Measurements from ENCODE around the gene ATP6V0A1.
A peak's percentile ranks its signal among the peaks of the same experiment; 100 is the strongest.
"Not testable (repeated sequence)": the region's sequence is repeated elsewhere in the genome, so short reads cannot be mapped to it uniquely, and the experiment has no call there.

The ATP6V0A1 gene

DNA sequence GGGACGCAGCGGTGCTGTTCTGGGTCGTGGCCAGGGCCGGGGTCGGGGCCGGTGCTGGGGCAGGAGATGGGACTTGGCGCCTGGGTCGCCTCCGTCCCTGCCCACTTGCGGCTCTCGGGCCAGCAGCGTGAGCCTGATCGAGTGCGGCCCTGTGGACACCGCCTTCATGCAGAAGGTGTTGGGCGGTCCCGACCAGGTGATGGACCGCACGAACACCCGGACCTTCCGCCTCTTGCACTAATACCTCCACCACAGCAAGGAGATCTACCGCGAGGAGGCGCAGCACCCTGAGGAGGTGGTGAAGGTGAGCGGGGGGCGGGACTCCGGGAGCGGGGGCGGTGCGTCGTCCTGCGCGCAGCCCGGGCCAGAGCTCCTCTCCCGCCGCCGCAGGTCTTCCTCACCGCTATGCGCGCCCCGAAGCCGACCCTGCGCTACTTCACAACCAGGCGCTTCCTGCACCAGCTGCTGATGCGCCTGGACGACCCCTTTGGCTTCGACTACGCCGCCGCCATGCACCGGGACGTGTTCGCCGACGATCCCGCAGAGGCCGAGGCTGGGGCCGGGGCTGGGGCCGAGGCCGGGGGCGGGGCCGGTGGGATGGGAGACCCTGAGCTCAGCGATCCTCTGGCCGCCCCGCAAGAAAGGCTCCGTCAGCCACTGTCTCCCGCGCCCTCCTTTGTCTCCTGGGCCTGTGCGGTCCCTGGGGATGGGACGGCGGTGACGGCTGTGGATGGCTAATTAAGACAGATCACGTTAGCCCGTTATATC lies 89.6 kb downstream of the ATP6V0A1 start:
- DNase-seq (ENCODE audit: low read depth, low spot score) = no peak
- no peaks in the 10 kb centered on the region for H3K9me3 ChIP-seq (ENCODE audit: control insufficient read depth, insufficient read depth, low read length)
- no peaks in the 10 kb centered on the region for H3K27me3 ChIP-seq (ENCODE audit: control insufficient read depth, insufficient read depth, low read length)
- peak overlapping the region; percentile 50; the same call in 1 of the 2 replicates for H3K4me3 ChIP-seq (ENCODE audit: low read length)
- H3K36me3 ChIP-seq (ENCODE audit: control insufficient read depth, insufficient read depth, low read length) = peaks cover 6% of the 10 kb centered on the region; the same call in 1 of the 2 replicates
- H3K27ac ChIP-seq (ENCODE audit: low read length) = no peak overlapping the region
- peaks cover 2% of the 10 kb centered on the region for H3K4me1 ChIP-seq (ENCODE audit: control insufficient read depth, insufficient read depth, low read length)
- WGBS (ENCODE audit: insufficient coverage, insufficient read length) = no CpG with 5 or more reads among the region's 74 CpGs

DNA sequence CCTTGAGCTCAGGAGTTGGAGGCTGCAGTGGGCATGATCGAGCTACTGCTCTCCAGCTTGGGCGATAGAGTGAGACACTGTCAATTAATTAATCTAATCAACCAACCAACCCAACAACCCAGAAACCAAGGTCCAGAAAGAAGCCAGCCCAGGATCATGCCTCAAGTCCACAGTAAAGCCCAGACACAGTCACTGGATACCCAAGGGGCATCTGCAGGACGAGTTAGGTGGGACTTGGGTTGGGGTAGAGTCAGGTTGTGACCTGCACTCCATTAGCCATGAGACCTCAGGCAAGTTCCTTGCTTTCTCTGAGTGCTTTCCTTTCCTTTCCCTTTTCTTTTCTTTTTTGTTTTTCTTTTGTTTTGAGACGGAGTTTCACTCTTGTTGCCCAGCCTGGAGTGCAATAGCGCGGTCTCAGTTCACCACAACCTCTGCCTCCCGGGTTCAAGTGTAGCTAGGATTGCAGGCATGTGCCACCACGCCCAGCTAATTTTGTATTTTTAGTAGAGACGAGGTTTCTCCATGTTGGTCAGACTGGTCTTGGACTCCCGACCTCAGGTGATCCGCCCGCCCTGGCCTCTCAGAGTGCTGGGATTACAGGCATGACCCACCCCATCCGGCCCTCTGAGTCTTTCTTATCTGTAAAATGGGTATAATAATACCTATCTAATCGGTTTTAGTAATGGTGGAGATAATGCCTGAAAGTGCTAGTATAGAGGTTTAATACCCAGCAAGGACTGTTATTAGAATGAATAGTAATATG lies 90.5 kb downstream of the ATP6V0A1 start:
- WGBS (ENCODE audit: insufficient coverage, insufficient read length) = no CpG with 5 or more reads among the region's 14 CpGs
- H3K4me3 ChIP-seq (ENCODE audit: low read length) = no peak overlapping the region

GRCh38 chr17:42552736-42553135 lies 94.1 kb downstream of the ATP6V0A1 start, which contains the start of gene HSD17B1:
Gene HSD17B1 (plus strand): TSS chr17:42552923. CDS start chr17:42552934, 11 bp downstream.
- not testable (repeated sequence) for H3K4me3 ChIP-seq (ENCODE audit: low read length); DNase-seq (ENCODE audit: low read depth, low spot score); H3K4me1 ChIP-seq (ENCODE audit: control insufficient read depth, insufficient read depth, low read length); H3K36me3 ChIP-seq (ENCODE audit: control insufficient read depth, insufficient read depth, low read length); H3K9me3 ChIP-seq (ENCODE audit: control insufficient read depth, insufficient read depth, low read length); H3K27ac ChIP-seq (ENCODE audit: low read length); H3K27me3 ChIP-seq (ENCODE audit: control insufficient read depth, insufficient read depth, low read length)
- WGBS (ENCODE audit: insufficient coverage, insufficient read length) = no CpG with 5 or more reads among the region's 15 CpGs

More for the DNA sequence above, 90.5 kb downstream of the ATP6V0A1 start:
- no peaks in the 10 kb centered on the region for H3K9me3 ChIP-seq (ENCODE audit: control insufficient read depth, insufficient read depth, low read length)
- DNase-seq (ENCODE audit: low read depth, low spot score) = no peak
- no peaks in the 10 kb centered on the region; the same call in 1 of the 2 replicates for H3K36me3 ChIP-seq (ENCODE audit: control insufficient read depth, insufficient read depth, low read length)
- H3K27ac ChIP-seq (ENCODE audit: low read length) = no peak overlapping the region
- H3K27me3 ChIP-seq (ENCODE audit: control insufficient read depth, insufficient read depth, low read length) = no peaks in the 10 kb centered on the region
- H3K4me1 ChIP-seq (ENCODE audit: control insufficient read depth, insufficient read depth, low read length) = peaks cover 4% of the 10 kb centered on the region

DNA sequence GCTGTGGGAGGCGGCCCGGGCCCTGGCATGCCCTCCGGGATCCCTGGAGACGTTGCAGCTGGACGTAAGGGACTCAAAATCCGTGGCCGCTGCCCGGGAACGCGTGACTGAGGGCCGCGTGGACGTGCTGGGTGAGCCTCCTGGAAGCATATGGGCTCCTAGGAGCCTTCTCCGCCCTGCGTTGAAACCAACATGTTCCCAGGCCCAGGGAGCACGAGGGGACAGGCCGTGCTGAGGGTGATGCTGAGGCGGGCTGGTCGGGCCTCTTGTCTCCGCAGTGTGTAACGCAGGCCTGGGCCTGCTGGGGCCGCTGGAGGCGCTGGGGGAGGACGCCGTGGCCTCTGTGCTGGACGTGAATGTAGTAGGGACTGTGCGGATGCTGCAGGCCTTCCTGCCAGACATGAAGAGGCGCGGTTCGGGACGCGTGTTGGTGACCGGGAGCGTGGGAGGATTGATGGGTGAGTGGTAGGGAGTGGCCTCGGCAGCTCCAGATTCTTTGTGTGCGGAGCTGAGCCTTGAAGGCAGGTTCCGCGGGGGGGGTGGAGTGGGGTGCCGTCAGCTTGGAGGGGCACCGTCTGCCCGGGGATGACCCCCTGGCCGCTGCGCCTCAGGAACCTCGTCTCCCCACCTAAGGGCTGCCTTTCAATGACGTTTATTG lies 94.6 kb downstream of the ATP6V0A1 start:
- Histone ChIP-seq H3K9me3 (ENCODE audit: control insufficient read depth, insufficient read depth, low read length) (no peaks in the 10 kb centered on the region), H3K4me1 (ENCODE audit: control insufficient read depth, insufficient read depth, low read length) (peaks cover 4% of the 10 kb centered on the region), H3K27me3 (ENCODE audit: control insufficient read depth, insufficient read depth, low read length) (no peaks in the 10 kb centered on the region), H3K36me3 (ENCODE audit: control insufficient read depth, insufficient read depth, low read length) (no peaks in the 10 kb centered on the region; the same call in 1 of the 2 replicates), H3K4me3 (ENCODE audit: low read length) (no peak overlapping the region), H3K27ac (ENCODE audit: low read length) (no peak overlapping the region)
- DNase-seq (ENCODE audit: low read depth, low spot score) = no peak
- WGBS (ENCODE audit: insufficient coverage, insufficient read length) = 100% methylated on average over 1 of the region's 45 CpGs

- Histone ChIP-seq H3K4me3 (ENCODE audit: low read length) (peak overlapping the region; percentile 72; the same call in 1 of the 2 replicates), H3K4me1 (ENCODE audit: control insufficient read depth, insufficient read depth, low read length) (peaks cover 4% of the 10 kb centered on the region), H3K27me3 (ENCODE audit: control insufficient read depth, insufficient read depth, low read length) (no peaks in the 10 kb centered on the region), H3K9me3 (ENCODE audit: control insufficient read depth, insufficient read depth, low read length) (no peaks in the 10 kb centered on the region), H3K36me3 (ENCODE audit: control insufficient read depth, insufficient read depth, low read length) (no peaks in the 10 kb centered on the region; the same call in 1 of the 2 replicates), H3K27ac (ENCODE audit: low read length) (no peak overlapping the region)
- no peak for DNase-seq (ENCODE audit: low read depth, low spot score)
- no CpG with 5 or more reads among the region's 16 CpGs for whole genome bisulfite sequencing (ENCODE audit: insufficient coverage, insufficient read length)
Observed at GRCh38 chr17:42553866-42554249, 95.2 kb downstream of the ATP6V0A1 start.

DNA sequence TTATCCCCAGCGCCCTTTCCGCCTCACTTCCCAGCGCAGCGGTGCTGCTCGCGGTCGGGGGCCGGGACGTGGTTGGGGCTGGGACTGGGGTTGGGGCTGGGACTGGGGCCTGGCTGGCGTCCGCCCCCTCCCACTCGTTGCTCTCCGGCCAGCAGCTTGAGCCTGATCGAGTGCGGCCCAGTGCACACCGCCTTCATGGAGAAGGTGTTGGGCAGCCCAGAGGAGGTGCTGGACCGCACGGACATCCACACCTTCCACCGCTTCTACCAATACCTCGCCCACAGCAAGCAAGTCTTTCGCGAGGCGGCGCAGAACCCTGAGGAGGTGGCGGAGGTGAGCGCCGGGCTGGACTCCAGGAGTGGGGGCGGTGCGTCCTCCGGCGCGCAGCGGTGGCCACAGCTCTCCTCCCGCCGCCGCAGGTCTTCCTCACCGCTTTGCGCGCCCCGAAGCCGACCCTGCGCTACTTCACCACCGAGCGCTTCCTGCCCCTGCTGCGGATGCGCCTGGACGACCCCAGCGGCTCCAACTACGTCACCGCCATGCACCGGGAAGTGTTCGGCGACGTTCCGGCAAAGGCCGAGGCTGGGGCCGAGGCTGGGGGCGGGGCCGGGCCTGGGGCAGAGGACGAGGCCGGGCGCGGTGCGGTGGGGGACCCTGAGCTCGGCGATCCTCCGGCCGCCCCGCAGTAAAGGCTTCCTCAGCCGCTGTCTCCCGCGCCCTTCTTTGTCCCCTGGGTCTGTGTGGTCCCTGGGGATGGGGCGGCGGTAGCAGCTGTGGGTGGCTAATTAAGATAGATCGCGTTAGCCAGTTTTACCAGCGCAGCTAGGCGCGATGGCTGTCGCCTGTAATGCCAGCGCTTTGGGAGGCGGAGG lies 95.8 kb downstream of the ATP6V0A1 start:
- Histone ChIP-seq H3K4me3 (ENCODE audit: low read length) (peak overlapping the region; percentile 72), H3K36me3 (ENCODE audit: control insufficient read depth, insufficient read depth, low read length) (no peaks in the 10 kb centered on the region; the same call in 1 of the 2 replicates), H3K27me3 (ENCODE audit: control insufficient read depth, insufficient read depth, low read length) (no peaks in the 10 kb centered on the region), H3K9me3 (ENCODE audit: control insufficient read depth, insufficient read depth, low read length) (no peaks in the 10 kb centered on the region), H3K4me1 (ENCODE audit: control insufficient read depth, insufficient read depth, low read length) (peaks cover 2% of the 10 kb centered on the region; the same call in 1 of the 2 replicates), H3K27ac (ENCODE audit: low read length) (no peak overlapping the region)
- WGBS (ENCODE audit: insufficient coverage, insufficient read length) = no CpG with 5 or more reads among the region's 82 CpGs
- no peak for DNase-seq (ENCODE audit: low read depth, low spot score)

- H3K9me3 ChIP-seq (ENCODE audit: control insufficient read depth, insufficient read depth, low read length) = no peaks in the 10 kb centered on the region
- H3K27me3 ChIP-seq (ENCODE audit: control insufficient read depth, insufficient read depth, low read length) = no peaks in the 10 kb centered on the region
- no CpG with 5 or more reads among the region's 4 CpGs for WGBS (ENCODE audit: insufficient coverage, insufficient read length)
- no peak for DNase-seq (ENCODE audit: low read depth, low spot score)
- H3K36me3 ChIP-seq (ENCODE audit: control insufficient read depth, insufficient read depth, low read length) = no peaks in the 10 kb centered on the region; the same call in 1 of the 2 replicates
- no peak overlapping the region for H3K27ac ChIP-seq (ENCODE audit: low read length)
- peaks cover 2% of the 10 kb centered on the region; the same call in 1 of the 2 replicates for H3K4me1 ChIP-seq (ENCODE audit: control insufficient read depth, insufficient read depth, low read length)
- peak overlapping the region; percentile 72; the same call in 1 of the 2 replicates for H3K4me3 ChIP-seq (ENCODE audit: low read length)
Observed at GRCh38 chr17:42555122-42555622, 96.5 kb downstream of the ATP6V0A1 start.

DNA sequence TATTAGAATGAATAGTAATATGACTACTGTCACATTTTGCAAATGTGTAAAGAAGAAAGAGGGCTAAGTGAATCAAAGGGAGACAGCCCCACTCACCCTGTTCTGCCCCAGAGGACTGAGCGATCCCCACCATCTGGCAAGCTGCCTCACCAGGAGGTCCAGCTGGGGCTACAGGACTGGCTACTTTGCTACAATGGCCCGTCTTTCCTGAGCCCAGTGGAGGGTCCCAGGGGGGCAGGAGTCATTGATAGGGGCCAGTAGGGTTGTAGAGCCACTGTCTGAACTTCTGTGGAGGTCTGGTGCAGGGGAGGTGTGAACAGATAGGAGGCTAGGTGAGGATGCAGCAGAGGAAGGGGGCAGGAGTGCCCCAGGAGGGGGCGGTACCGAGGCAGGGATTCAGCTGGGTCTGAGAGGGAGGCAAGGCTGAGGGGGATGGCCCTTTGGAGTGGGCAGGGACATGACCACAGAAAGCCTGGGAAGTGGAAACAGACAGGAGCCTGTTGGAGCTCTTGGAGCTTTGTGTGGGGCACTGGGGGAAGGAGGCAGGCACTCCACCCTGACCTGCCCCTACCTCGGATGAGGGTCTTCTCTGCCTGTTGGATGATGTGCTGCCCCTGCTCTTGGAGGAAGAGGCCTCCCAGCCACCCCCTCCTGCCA lies 97.4 kb downstream of the ATP6V0A1 start:
- DNase-seq (ENCODE audit: low read depth, low spot score); H3K36me3 ChIP-seq (ENCODE audit: control insufficient read depth, insufficient read depth, low read length); H3K4me3 ChIP-seq (ENCODE audit: low read length); H3K4me1 ChIP-seq (ENCODE audit: control insufficient read depth, insufficient read depth, low read length); H3K9me3 ChIP-seq (ENCODE audit: control insufficient read depth, insufficient read depth, low read length); H3K27me3 ChIP-seq (ENCODE audit: control insufficient read depth, insufficient read depth, low read length); H3K27ac ChIP-seq (ENCODE audit: low read length): not testable (repeated sequence)
- no CpG with 5 or more reads among the region's 5 CpGs for WGBS (ENCODE audit: insufficient coverage, insufficient read length)

GRCh38 chr17:42559075-42559474 lies 100.4 kb downstream of the ATP6V0A1 start:
- DNase-seq (ENCODE audit: low read depth, low spot score) = no peak
- Histone ChIP-seq H3K4me3 (ENCODE audit: low read length) (no peak overlapping the region), H3K9me3 (ENCODE audit: control insufficient read depth, insufficient read depth, low read length) (no peaks in the 10 kb centered on the region), H3K36me3 (ENCODE audit: control insufficient read depth, insufficient read depth, low read length) (no peaks in the 10 kb centered on the region), H3K27me3 (ENCODE audit: control insufficient read depth, insufficient read depth, low read length) (no peaks in the 10 kb centered on the region), H3K4me1 (ENCODE audit: control insufficient read depth, insufficient read depth, low read length) (peaks cover 3% of the 10 kb centered on the region; the same call in 1 of the 2 replicates), H3K27ac (ENCODE audit: low read length) (no peak overlapping the region)
- no CpG with 5 or more reads among the region's 6 CpGs for WGBS (ENCODE audit: insufficient coverage, insufficient read length)
